Thyroid gland (tissue), 4 donors: ENCODE measurements around the gene MT3.

ENCODE experiments used
- POLR2A ChIP-seq, 2 donors: fragments of 450-650 bp; IDR thresholded peaks; one replicate each; pipeline ENCODE4 v1.6.1; 2017; ENCODE audit warnings: antibody characterized with exemption in 2 of 2, mild to moderate bottlenecking in 2 of 2, moderate library complexity in 1 of 2
- TF ChIP-seq, protein P1 (sequence below), 6 experiments: fragments of 200-600 bp in 3 of 6; fragments of 450-650 bp in 3 of 6; sonication (generic) in 3 of 6; IDR thresholded peaks; one replicate each; pipeline ENCODE4 v1.5.1; 2016 to 2019; ENCODE audit warnings: antibody characterized with exemption in 6 of 6, mild to moderate bottlenecking in 2 of 6, inconsistent platforms in 1 of 6, moderate library complexity in 1 of 6

DNA sequence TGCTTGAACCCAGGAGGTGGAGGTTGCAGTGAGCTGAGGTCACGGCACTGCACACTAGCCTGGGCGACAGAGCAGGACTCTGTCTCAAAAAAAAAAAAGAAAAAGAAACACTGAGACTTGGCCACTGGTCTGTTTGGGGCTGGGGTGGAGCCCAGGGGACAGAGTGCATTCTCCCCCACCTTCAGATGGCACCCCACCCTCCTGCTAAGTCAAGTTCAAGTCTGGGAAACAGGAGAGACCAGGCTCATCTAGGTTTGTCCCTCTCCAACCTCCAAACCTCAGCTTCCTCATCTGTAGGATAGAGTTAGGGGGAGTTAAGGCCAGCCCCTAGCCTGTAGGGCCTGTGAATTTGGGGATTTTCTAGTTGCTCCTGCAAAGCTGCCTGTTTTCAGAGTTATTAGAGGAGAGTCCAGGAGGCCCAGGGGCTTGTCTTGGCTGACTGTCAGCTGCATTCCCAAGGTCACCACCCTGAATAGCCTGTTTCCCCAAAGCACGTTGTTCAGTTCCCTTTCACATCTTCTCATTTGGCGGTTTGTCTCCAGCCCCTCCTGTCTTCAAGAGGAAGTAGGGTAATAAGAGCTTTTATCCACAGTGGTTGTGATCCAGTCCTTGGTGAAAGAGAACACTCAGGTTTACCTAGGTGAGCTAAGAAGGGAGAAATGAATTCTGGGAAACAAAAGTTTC, 2.2 kb downstream of the MT3 start:
- TF ChIP-seq, protein P1, sequence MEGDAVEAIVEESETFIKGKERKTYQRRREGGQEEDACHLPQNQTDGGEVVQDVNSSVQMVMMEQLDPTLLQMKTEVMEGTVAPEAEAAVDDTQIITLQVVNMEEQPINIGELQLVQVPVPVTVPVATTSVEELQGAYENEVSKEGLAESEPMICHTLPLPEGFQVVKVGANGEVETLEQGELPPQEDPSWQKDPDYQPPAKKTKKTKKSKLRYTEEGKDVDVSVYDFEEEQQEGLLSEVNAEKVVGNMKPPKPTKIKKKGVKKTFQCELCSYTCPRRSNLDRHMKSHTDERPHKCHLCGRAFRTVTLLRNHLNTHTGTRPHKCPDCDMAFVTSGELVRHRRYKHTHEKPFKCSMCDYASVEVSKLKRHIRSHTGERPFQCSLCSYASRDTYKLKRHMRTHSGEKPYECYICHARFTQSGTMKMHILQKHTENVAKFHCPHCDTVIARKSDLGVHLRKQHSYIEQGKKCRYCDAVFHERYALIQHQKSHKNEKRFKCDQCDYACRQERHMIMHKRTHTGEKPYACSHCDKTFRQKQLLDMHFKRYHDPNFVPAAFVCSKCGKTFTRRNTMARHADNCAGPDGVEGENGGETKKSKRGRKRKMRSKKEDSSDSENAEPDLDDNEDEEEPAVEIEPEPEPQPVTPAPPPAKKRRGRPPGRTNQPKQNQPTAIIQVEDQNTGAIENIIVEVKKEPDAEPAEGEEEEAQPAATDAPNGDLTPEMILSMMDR (IDR thresholded peaks at IDR 0.05): no peak
- no peak for TF ChIP-seq POLR2A (IDR thresholded peaks at IDR 0.05)
